GM12892 (cell line): ENCODE measurements around the gene LRRC47.

Source experiments
- POLR2A ChIP-seq: IDR thresholded peaks from 2 replicates; pipeline ENCODE4 v1.6.1; 2011; ENCODE audit warnings: low read depth, low read length, control low read depth
- POLR2AphosphoS5 ChIP-seq: IDR thresholded peaks from 2 replicates; pipeline ENCODE4 v1.6.1; 2011; ENCODE audit warnings: low read depth, low read length, control low read depth

DNA sequence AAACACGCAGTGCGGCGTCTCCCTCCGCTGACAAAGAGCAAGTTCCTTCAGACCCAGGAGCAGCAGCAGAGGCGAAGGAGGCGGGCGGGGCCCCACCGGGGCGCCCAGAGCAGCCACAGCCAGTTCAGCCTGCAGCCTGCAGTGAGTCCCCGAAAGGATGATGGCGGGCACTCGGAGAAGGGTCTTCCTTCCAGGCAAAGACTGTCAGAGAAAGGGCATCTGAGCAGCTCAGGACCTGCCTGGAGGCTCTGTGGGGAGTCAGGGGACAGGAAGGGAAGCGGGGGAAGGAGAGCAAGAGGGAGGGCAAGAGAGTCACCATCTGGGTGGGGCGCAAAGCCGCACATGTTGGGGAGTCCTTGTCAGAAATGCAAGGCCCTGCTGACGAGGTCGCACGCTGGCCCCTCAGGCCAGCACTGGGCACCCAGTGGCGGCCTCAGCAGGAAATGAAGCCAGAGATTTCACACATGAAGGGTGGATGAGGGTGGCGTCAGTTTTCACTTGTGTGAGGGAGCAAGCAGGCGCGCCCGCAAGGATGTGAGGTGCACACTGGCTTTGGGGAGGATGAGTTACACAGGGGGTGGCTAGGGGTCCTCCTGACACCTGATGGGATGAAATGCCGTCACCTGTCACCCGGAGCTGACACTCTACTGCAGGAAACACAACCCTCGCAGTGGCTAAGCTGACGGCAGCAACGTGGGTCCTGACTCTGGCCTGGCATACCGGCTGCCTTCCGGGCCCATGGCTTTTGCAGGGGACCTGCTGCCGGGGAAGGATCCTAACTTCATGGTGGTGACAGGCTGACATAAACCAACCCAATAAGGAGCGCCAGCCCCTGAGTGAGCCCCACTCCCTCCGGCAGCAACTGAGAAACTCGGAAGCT lies 6.6 kb downstream of the LRRC47 start:
- TF ChIP-seq POLR2AphosphoS5 (no peak), POLR2A (no peak)
